K562 (cell line): ENCODE measurements around the gene SYNM. TPM values are rescaled to one million over a fixed set of nuclear protein-coding genes. Genes with fewer than 3 reads are reported as not detected.

Experiments
- ATAC-seq: fragments of 200-7000 bp; cut with Tn5 transposase; 3 replicates; pipeline ENCODE4 v1.9.1; 2020; ENCODE audit warnings: moderate library complexity
- BruUV-seq: library from RNA; stranded (reverse); fragments of 400-500 nt; replicated peaks from 2 replicates; lab custom pipeline; 2021; lab: Mats Ljungman, UMichigan
- CTCF ChIA-PET: fragments of 300-600 bp; formaldehyde crosslinking; extraction: SDS; loops from one replicate; lab custom pipeline; 2021; ENCODE audit warnings: low intra/inter-chr PET ratio; lab: Yijun Ruan, JAX
- POLR2A ChIA-PET: fragments of 300-600, 350-650 bp; sonication (Branson Sonifier 250); formaldehyde crosslinking; extraction: SDS; loops from one replicate; lab custom pipeline; 2021; ENCODE audit warnings: antibody characterized with exemption, inconsistent platforms; lab: Yijun Ruan, JAX
- DNase-seq, 4 experiments: peaks; one replicate each; pipeline versions ENCODE4 v3.0.0 to v3.0.0-alpha.2; 2011 to 2018; ENCODE audit warnings: low spot score in 3 of 4, mixed read lengths in 3 of 4; ENCODE audit errors: extremely low read depth in 1 of 4
- FAIRE-seq: peaks from 2 replicates; lab custom pipeline; 2011; peaks lifted over from hg19 to GRCh38; lab: Jason Lieb, UNC
- H2AFZ ChIP-seq: 2 replicates; pipeline ENCODE4 v1.6.0; 2011; ENCODE audit warnings: low read depth, low read length, control low read depth, inconsistent platforms
- H3K27ac ChIP-seq: fragments of 200-600 bp; 3 replicates; pipeline ENCODE4 v1.8.0; 2011; ENCODE audit warnings: low read depth, mild to moderate bottlenecking, control low read depth, inconsistent platforms, low read length, moderate library complexity, mixed read lengths; ENCODE audit errors: extremely low read depth
- H3K27me3 ChIP-seq, 2 experiments: fragments of 300-600 bp in 1 of 2; 2 replicates in 1 of 2; 3 replicates in 1 of 2; pipeline versions ENCODE4 v1.6.0 to v1.8.0; 2011; ENCODE audit warnings: inconsistent platforms in 2 of 2, low read length in 2 of 2, mild to moderate bottlenecking in 1 of 2, mixed read lengths in 1 of 2, moderate library complexity in 1 of 2; ENCODE audit not compliant: control insufficient read depth in 2 of 2, insufficient read depth in 2 of 2
- H3K36me3 ChIP-seq: fragments of 300-600 bp; 3 replicates; pipeline ENCODE4 v1.8.0; 2011; ENCODE audit warnings: mild to moderate bottlenecking, low read length, inconsistent platforms; ENCODE audit not compliant: control insufficient read depth, insufficient read depth
- H3K4me1 ChIP-seq, 2 experiments: fragments of 200-600 bp in 1 of 2; replicated peaks in 1 of 2; 2 replicates in 1 of 2; 3 replicates in 1 of 2; pipeline versions ENCODE4 v1.5.1 to v1.8.0; 2011; ENCODE audit warnings: inconsistent platforms in 2 of 2, low read length in 2 of 2, mild to moderate bottlenecking in 1 of 2, mixed read lengths in 1 of 2, moderate library complexity in 1 of 2; ENCODE audit not compliant: control insufficient read depth in 2 of 2, insufficient read depth in 2 of 2
- H3K4me2 ChIP-seq: 2 replicates; pipeline ENCODE4 v1.6.1; 2011; ENCODE audit warnings: low read length, control low read depth, inconsistent platforms, mixed read lengths; ENCODE audit not compliant: insufficient read depth
- H3K4me3 ChIP-seq: fragments of 200-600 bp; sonication (generic), shearing (Covaris generic); 2 replicates; pipeline ENCODE4 v1.5.1; 2016; ENCODE audit warnings: control low read depth, inconsistent platforms
- H3K79me2 ChIP-seq: fragments of 200-600 bp; 3 replicates; pipeline ENCODE4 v1.8.0; 2011; ENCODE audit warnings: low read length, inconsistent platforms; ENCODE audit not compliant: control insufficient read depth, insufficient read depth
- H3K9ac ChIP-seq, 2 experiments: 2 replicates each; pipeline versions ENCODE4 v1.6.0 to v1.6.1; 2011; ENCODE audit warnings: low read depth in 2 of 2, low read length in 2 of 2, control low read depth in 1 of 2, inconsistent platforms in 1 of 2, mild to moderate bottlenecking in 1 of 2, mixed read lengths in 1 of 2; ENCODE audit not compliant: insufficient read depth in 1 of 2
- H3K9me1 ChIP-seq: one replicate; pipeline ENCODE4 v1.6.0; 2011; ENCODE audit warnings: inconsistent platforms, mild to moderate bottlenecking, low read length, moderate library complexity; ENCODE audit not compliant: control insufficient read depth, insufficient read depth
- H3K9me3 ChIP-seq: replicated peaks from 2 replicates; pipeline ENCODE4 v1.5.1; 2011; ENCODE audit warnings: low read depth, low read length, inconsistent platforms; ENCODE audit not compliant: control insufficient read depth, insufficient read depth
- H4K20me1 ChIP-seq: replicated peaks from 2 replicates; pipeline ENCODE4 v1.6.1; 2011; ENCODE audit warnings: low read length, inconsistent platforms, mixed read lengths; ENCODE audit not compliant: control insufficient read depth, insufficient read depth
- GATAD2B ChIP-seq: fragments of 450-650 bp; IDR thresholded peaks from 2 replicates; pipeline ENCODE4 v1.6.1; 2017; ENCODE audit warnings: mild to moderate bottlenecking, borderline replicate concordance
- HOXB6 ChIP-seq: fragments of 250-450 bp; sonication (Bioruptor Pico); IDR thresholded peaks from 2 replicates; pipeline ENCODE4 v1.5.1; 2022; ENCODE audit warnings: mild to moderate bottlenecking, borderline replicate concordance
- RHOXF2B ChIP-seq: fragments of 250-450 bp; sonication (Bioruptor Pico); conservative IDR thresholded peaks from 2 replicates; pipeline ENCODE4 v1.5.1; 2021
- SIN3A ChIP-seq, 2 experiments: fragments of 150-350 bp in 1 of 2; IDR thresholded peaks; 2 replicates each; pipeline ENCODE4 v1.6.1; 2011 to 2016; ENCODE audit warnings: borderline replicate concordance in 2 of 2, low read depth in 2 of 2, low read length in 2 of 2, mild to moderate bottlenecking in 2 of 2, moderate library complexity in 2 of 2; ENCODE audit not compliant: control insufficient read depth in 1 of 2
- TAF1 ChIP-seq: IDR thresholded peaks from 2 replicates; pipeline ENCODE4 v1.6.1; 2011; ENCODE audit warnings: mild to moderate bottlenecking, low read length, moderate library complexity; ENCODE audit not compliant: insufficient read depth, control insufficient read depth, severe bottlenecking; ENCODE audit errors: extremely low read depth
- TGIF2 ChIP-seq: sonication (generic); formaldehyde crosslinking; IDR thresholded peaks from 2 replicates; pipeline ENCODE4 v1.8.1; 2022; ENCODE audit warnings: mild to moderate bottlenecking, missing genetic modification reagents, moderate library complexity
- ZBTB40 ChIP-seq, 2 experiments: fragments of 450-650 bp in 1 of 2; sonication (generic) in 1 of 2; formaldehyde crosslinking in 1 of 2; IDR thresholded peaks; 2 replicates each; pipeline versions ENCODE4 v1.7.1 to v1.9.0; 2016 to 2022; ENCODE audit warnings: inconsistent platforms in 1 of 2, mild to moderate bottlenecking in 1 of 2, missing genetic modification reagents in 1 of 2
- ZEB2 ChIP-seq: fragments of 450-650 bp; IDR thresholded peaks from 2 replicates; pipeline ENCODE4 v1.6.1; 2016
- ZNF408 ChIP-seq: fragments of 250-450 bp; sonication (Bioruptor Pico); IDR thresholded peaks from 2 replicates; pipeline ENCODE4 v1.4.0; 2020; ENCODE audit warnings: low read depth, mild to moderate bottlenecking, moderate library complexity
- ZNF583 ChIP-seq: fragments of 250-450 bp; sonication (Bioruptor Pico); IDR thresholded peaks from 2 replicates; pipeline ENCODE4 v1.4.0; 2020
- WGBS: fragments of 100-300 bp; shearing (Covaris generic); methylation state at CpG from one replicate; pipeline ENCODE4 v1.1.6; 2016; ENCODE audit warnings: low coverage, mixed read lengths; ENCODE audit not compliant: insufficient coverage; ENCODE audit errors: missing lambda C conversion rate; 5-methylcytosine and 5-hydroxymethylcytosine counted together
- in situ Hi-C: fragments of 300-500 bp; cut with MboI; formaldehyde crosslinking; loops from 4 replicates; pipeline ENCODE4 v1.15.0; 2018; ENCODE audit warnings: inconsistent platforms, mixed read lengths
- intact Hi-C: fragments of 100-400 bp; cut with micrococcal nuclease; formaldehyde crosslinking; loops from 2 replicates; pipeline ENCODE4 v1.14.2; 2022
- polyA plus RNA-seq, 8 experiments: library from polyadenylated mRNA; depleted of rRNA in 4 of 8; stranded (reverse) in 5 of 8; unstranded in 3 of 8; fragments of >200 nt; fragmentation: Nextera tagmentation in 2 of 8; fragmentation: Illumina TruSeq in 1 of 8; extraction: Ambion mirVana in 2 of 8; extraction: Trizol in 1 of 8; gene quantifications; 2 replicates each; pipeline versions ENCODE4 v1.2.1 to v1.2.3, GENCODE V29; 2011 to 2014; ENCODE audit warnings: inconsistent platforms in 1 of 8, missing spikeins in 1 of 8
- total RNA-seq, 7 experiments: library from RNA; depleted of rRNA in 6 of 7; stranded (reverse); fragments of >200 nt in 6 of 7; fragmentation: Illumina TruSeq in 2 of 7; extraction: Trizol in 2 of 7; gene quantifications; 2 replicates each; pipeline versions ENCODE4 v1.2.1 to v1.2.3, GENCODE V29; 2011 to 2021; ENCODE audit warnings: low replicate concordance in 1 of 7

The SYNM gene
- total and polyA plus RNA-seq, 9 of the 15 experiments (the other 6 are each of a cell fraction or from before 2014, with no cell fraction given), result 0.01 to 0.42 (median 0.13) TPM

GRCh38 chr15:99102332-99103235, 2.3 kb upstream of the SYNM start:
- in situ Hi-C loops, result loop anchor here (5.0 kb wide), 1 partner anchor 110 kb away; no protein-coding TSS in a partner anchor
- TF ChIP-seq TAF1 (no peak), ZEB2 (no peak), GATAD2B (no peak), ZBTB40 (IDR thresholded peaks at IDR 0.05) (no peak), ZBTB40 (CRISPR knock-in tag; IDR thresholded peaks at IDR 0.05) (no peak), HOXB6 (CRISPR knock-in tag) (no peak), ZNF408 (CRISPR knock-in tag) (no peak), ZNF583 (CRISPR knock-in tag) (no peak), TGIF2 (CRISPR knock-in tag) (no peak), RHOXF2B (no peak), SIN3A (IDR thresholded peaks at IDR 0.05; ENCODE audit: borderline replicate concordance in 2 of 2, control insufficient read depth in 1 of 2, low read depth in 2 of 2, low read length in 2 of 2) (no peak)

More at GRCh38 chr15:99102332-99103235, 2.3 kb upstream of the SYNM start:
- WGBS, result 2% methylated on average over 13 of the region's 13 CpGs
- H3K9me1 ChIP-seq, result no peaks in the 10 kb centered on the region
- intact Hi-C loops, result loop anchor here (5.0 kb wide), 1 partner anchor 55 kb away; no protein-coding TSS in a partner anchor
- DNase-seq, result no peak
- H3K27ac ChIP-seq, result no peak overlapping the region
- H3K4me1 ChIP-seq, result peaks cover 0 to 17% of the 10 kb centered on the region in 2 experiments; a peak in 2 of 5 replicates
- no peak overlapping the region for H3K4me2 ChIP-seq
- no peaks in the 10 kb centered on the region for H3K79me2 ChIP-seq
- no peak for FAIRE-seq
- H2AFZ ChIP-seq, result no peak overlapping the region
- ATAC-seq, result no peak
- ChIA-PET POLR2A (interaction anchor here (0.6 to 1.1 kb wide), 3 partner anchors 12 to 1778 kb away, joined by 4 to 6 read pairs (median 4); no protein-coding TSS in a partner anchor), CTCF (interaction anchor here (2.8 to 3.5 kb wide), 2 partner anchors 110 kb away, joined by 14 to 19 read pairs; no protein-coding TSS in a partner anchor)
- peaks cover 7 to 43% of the 10 kb centered on the region in 2 experiments; a peak in 4 of 5 replicates for H3K27me3 ChIP-seq
- BruUV-seq, result no TSS peak
- H3K36me3 ChIP-seq, result no peaks in the 10 kb centered on the region
- H3K9ac ChIP-seq, result no peak overlapping the region
- H4K20me1 ChIP-seq, result no peaks in the 10 kb centered on the region
- H3K9me3 ChIP-seq, result no peaks in the 10 kb centered on the region
- no peak overlapping the region for H3K4me3 ChIP-seq
